ENCODE measurements around the gene KIZ.
A peak's percentile ranks its signal among the peaks of the same experiment; 100 is the strongest.
"Not testable (repeated sequence)": the region's sequence is repeated elsewhere in the genome, so short reads cannot be mapped to it uniquely, and the experiment has no call there.

Gene KIZ

GRCh38 chr20:21139881-21140566, 14.1 kb downstream of the KIZ start:
- DNase-seq (ENCODE audit: low spot score) = no peak

- DNase-seq (ENCODE audit: low spot score) = no peak
Observed at GRCh38 chr20:21141825-21142224, 15.9 kb downstream of the KIZ start.

DNA sequence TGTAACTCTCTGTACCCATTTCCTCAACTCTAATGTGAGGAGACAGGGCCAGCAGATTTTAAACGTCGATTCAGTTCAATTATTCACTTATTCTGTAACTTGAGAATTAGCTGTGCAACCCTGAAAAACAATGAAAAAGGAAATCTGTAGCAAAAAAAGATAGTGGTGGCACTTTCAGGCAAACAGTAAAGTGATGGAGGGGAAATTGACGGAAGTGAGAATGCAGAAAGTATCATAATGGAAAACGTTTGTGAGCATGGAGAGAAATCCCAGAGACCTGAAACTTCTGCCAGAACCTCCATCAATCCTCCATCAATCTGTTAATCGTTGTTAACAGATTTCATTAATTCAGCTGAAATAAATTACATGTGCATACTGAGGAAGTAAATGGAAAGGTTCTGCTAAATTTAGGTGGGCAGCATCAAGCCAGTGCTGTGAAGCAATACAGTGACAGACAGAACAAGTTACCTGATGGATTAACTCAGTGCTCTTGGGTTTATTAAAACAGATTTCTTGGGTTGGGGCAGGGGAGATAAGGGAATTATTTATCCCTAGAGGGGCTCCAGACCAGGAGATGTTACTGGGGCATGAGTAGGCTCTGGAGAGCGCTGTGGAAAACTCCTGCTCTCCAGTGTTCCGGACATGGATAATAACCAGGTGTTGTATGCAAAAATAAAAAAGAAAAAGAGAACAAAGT, 17.5 kb downstream of the KIZ start:
- no peak for DNase-seq (ENCODE audit: low spot score)

DNA sequence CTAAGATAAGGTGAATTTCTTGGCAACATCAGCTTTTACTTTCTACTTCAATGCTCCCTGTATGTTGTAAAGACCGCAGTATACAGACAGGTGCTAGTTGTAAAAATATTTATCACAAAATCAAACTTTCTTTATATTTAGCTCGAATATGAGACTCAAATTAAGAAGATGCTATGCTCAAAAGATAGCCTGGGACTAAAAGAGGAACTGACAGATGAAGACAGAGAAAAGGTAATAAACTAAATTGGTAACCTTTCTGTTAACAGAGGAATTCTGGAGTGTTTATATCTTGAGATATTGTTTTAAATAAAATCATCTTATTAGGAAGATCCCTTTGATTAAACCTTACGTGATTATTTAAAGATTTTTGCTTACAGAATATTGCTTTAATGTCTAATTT, 19.5 kb downstream of the KIZ start:
- DNase-seq (ENCODE audit: low spot score) = no peak

GRCh38 chr20:21146215-21146614, 20.3 kb downstream of the KIZ start:
- no peak for DNase-seq (ENCODE audit: low spot score)

GRCh38 chr20:21147593-21147992, 21.7 kb downstream of the KIZ start:
- DNase-seq (ENCODE audit: low spot score) = no peak

DNA sequence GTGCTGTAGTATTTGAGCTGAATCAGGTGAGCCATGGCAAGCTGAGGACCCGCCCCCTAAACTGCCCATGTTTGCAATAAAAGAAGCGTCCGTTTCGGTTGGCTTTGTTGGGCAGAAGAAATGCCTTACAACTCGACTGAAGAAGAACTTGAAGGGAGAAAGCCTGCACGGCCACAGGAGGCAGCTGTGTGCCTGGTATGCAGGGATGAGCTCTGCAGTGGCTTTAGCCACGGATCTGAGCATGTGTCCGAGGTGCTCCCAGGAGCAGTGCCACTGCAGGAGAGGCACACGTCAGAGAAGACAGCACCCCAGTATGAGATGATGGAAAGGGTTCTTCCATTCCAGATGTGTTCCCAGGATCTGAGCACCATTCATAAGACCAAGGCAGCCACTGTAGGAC, 23.5 kb downstream of the KIZ start:
- no peak for DNase-seq (ENCODE audit: low spot score)

DNA sequence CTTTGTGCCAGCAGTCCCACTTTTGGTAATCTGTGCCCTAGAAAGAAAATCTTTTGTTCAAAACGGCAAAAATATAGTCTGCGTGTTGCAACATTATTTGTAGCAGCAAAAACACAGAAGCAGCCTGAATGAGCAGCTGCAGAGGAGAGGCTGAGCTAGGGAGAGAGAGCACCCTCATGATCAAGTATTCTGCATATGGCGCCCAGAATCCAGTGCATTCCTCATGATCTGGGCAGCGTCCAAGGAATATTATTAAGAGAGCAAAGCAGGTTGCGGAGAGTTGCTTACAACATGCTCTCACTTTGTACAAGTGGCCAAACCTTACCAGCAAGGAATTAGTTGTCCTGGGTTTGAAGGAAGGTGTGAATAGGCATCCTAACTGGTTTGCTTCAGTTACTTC, 25.9 kb downstream of the KIZ start:
- no peak for DNase-seq (ENCODE audit: low spot score)

- no peak for DNase-seq (ENCODE audit: low spot score)
Observed at GRCh38 chr20:21154692-21155091, 28.8 kb downstream of the KIZ start.

GRCh38 chr20:21155268-21155667, 29.4 kb downstream of the KIZ start:
- no peak for DNase-seq (ENCODE audit: low spot score)

GRCh38 chr20:21156266-21156665, 30.4 kb downstream of the KIZ start:
- peak; percentile 21 for DNase-seq (ENCODE audit: low spot score)

- no peak for DNase-seq (ENCODE audit: low spot score)
Observed at GRCh38 chr20:21157006-21157405, 31.1 kb downstream of the KIZ start.

- no peak for DNase-seq (ENCODE audit: low spot score)
Observed at GRCh38 chr20:21159658-21160380, 33.9 kb downstream of the KIZ start.

DNA sequence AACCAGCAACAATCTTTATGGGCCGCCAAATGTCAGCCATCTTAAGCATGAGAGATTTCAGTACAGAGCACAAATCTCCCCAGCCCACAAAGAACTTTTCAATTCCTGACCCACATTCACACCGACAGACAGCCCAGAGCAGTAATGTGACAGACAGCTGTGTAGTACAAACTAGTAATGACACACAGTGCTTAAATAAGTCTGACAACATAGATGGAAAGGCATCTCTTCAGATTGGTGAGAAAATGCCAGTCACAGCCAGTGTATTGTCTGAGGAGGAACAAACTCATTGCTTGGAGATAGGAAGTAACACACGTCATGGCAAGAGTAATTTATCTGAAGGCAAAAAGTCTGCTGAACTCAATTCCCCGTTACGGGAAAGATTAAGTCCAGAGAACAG, 36.0 kb downstream of the KIZ start:
- DNase-seq (ENCODE audit: low spot score) = no peak

DNA sequence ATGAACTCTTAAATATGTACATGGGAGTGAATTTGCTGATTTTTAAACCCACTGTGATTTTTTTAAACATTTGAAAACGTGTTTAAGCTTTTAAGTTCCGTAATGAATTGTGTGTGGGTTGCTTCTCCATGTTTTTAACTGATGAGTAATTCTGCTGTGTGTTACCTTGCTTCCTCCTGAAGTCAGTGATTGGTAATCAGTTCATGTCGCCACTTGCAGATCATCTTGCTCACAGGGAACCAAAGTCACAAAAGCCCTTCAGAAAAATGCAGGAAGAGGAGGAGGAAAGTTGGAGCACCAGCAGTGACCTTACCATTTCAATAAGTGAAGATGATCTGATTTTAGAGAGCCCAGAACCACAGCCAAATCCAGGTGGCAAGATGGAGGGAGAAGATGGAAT, 36.7 kb downstream of the KIZ start:
- DNase-seq (ENCODE audit: low spot score) = no peak

DNA sequence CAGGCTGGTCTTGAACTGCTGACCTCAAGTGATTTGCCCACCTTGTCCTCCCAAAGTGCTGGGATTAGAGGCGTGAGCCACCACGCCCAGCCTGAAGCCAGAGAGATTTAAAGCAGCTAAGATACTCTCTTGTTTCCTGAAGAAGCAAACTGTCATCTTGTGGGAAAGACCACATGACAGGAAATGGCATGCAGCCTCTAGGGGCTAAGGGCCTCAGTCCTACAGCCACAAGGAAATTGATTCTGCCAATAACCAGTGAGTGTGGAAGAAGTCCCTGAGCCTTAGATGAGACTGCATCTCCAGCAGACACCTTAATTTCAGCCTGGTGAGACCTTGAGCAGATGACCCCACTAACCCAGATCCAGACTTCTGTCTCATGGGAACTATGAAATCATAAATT, 40.9 kb downstream of the KIZ start:
- no peak for DNase-seq (ENCODE audit: low spot score)

- DNase-seq (ENCODE audit: low spot score) = no peak
Observed at GRCh38 chr20:21167261-21167660, 41.4 kb downstream of the KIZ start.

DNA sequence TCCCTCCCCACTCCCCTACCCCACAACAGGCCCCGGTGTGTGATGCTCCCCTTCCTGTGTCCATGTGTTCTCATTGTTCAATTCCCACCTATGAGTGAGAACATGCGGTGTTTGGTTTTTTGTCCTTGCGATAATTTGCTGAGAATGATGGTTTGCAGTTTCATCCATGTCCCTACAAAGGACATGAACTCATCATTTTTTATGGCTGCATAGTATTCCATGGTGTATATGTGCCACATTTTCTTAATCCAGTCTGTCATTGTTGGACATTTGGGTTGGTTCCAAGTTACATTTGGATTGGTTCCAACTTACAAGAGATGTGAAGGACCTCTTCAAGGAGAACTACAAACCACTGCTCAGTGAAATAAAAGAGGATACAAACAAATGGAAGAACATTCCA, 42.2 kb downstream of the KIZ start:
- DNase-seq (ENCODE audit: low spot score) = not testable (repeated sequence)

GRCh38 chr20:21172626-21173025, 46.7 kb downstream of the KIZ start:
- DNase-seq (ENCODE audit: low spot score) = no peak

DNA sequence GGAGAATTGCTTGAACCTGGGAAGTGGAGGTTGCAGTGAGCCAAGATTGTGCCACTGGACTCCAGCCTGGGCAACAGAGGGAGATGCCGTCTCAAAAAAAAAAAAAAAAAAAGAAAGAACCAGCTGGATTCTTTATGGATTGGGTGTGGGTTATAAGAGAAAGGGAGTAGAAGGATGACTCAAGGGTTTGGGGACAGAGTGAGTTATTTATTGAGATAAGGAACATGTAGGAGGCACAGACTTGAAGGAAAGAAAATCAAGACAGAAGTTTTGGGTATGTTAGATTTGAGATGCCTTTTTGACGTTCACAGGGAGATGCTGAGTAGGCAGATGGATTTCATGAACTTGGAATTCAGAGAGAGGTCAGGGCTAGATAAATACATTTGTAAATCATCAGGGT, 47.6 kb downstream of the KIZ start:
- no peak for DNase-seq (ENCODE audit: low spot score)

- no peak for DNase-seq (ENCODE audit: low spot score)
Observed at GRCh38 chr20:21174516-21175239, 48.8 kb downstream of the KIZ start.

DNA sequence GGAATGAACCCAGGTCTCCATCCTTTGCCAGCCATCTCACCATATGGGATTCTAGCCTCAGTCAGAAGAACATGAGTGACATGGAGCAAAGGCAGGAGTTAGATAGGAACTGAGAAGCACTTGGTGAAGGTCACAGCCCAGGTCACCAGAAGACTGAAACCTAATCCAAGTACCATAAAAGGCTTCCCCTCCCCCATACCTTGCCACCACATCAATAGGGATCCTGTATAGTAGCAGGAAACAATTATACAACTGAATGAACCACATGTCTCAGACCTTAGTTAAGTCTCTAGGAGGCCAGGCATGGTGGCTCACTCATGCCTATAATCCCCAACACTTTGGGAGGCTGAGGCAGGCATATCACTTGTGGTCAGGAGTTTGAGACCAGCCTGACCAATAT, 49.6 kb downstream of the KIZ start:
- DNase-seq (ENCODE audit: low spot score) = no peak

- no peak for DNase-seq (ENCODE audit: low spot score)
Observed at GRCh38 chr20:21177767-21178166, 51.9 kb downstream of the KIZ start.

Data from AG08396 (cell line).